BJ (cell line): Measurements from ENCODE around the gene LARGE2. TPM values are rescaled to one million over a fixed set of nuclear protein-coding genes. Genes with fewer than 3 reads are reported as not detected.

Experiments
- CTCF ChIA-PET: fragments of 350-600 bp; formaldehyde crosslinking; extraction: SDS; loops from one replicate; lab custom pipeline; 2021; ENCODE audit warnings: antibody characterized with exemption, inconsistent platforms; lab: Yijun Ruan, JAX
- POLR2A ChIA-PET: fragments of 300-600 bp; sonication (Branson Sonifier 250); formaldehyde crosslinking; extraction: SDS; loops from one replicate; lab custom pipeline; 2021; ENCODE audit warnings: antibody characterized with exemption; lab: Charles Lee
- DNase-seq: peaks from one replicate; pipeline ENCODE4 v3.0.0-alpha.2; 2011; ENCODE audit warnings: low read depth
- H3K27me3 ChIP-seq: 2 replicates; pipeline ENCODE4 v1.6.0; 2011; ENCODE audit warnings: low read length; ENCODE audit not compliant: control insufficient read depth, insufficient read depth
- H3K36me3 ChIP-seq: 2 replicates; pipeline ENCODE4 v1.5.1; 2011; ENCODE audit warnings: low read length; ENCODE audit not compliant: control insufficient read depth, insufficient read depth
- H3K4me3 ChIP-seq: 2 replicates; pipeline ENCODE4 v1.5.1; 2011; ENCODE audit warnings: low read depth, mild to moderate bottlenecking, control low read depth, low read length
- CTCF ChIP-seq: IDR thresholded peaks from 2 replicates; pipeline ENCODE4 v1.5.1; 2011; ENCODE audit warnings: low read depth, mild to moderate bottlenecking, control low read depth, inconsistent platforms, low read length, moderate library complexity; ENCODE audit not compliant: insufficient read depth
- polyA plus RNA-seq: library from polyadenylated mRNA; depleted of rRNA; stranded (reverse); fragments of >200 nt; gene quantifications from 2 replicates; pipeline ENCODE4 v1.2.3, GENCODE V29; 2011

Gene LARGE2
- polyA plus RNA-seq, 1 experiment = 0.05 TPM

GRCh38 chr11:45924927-45925326 is 2.5 kb downstream of the LARGE2 start:
- DNase-seq = no peak
- ChIA-PET CTCF (interaction anchor here (0.6 to 2.1 kb wide), 3 partner anchors 40 to 52 kb away, joined by 3 to 8 read pairs (median 4); no protein-coding TSS in a partner anchor), POLR2A (no interaction called here)
- no peak for TF ChIP-seq CTCF
- no peaks in the 10 kb centered on the region for H3K36me3 ChIP-seq
- H3K27me3 ChIP-seq = peaks cover 23% of the 10 kb centered on the region
- H3K4me3 ChIP-seq = no peak overlapping the region

GRCh38 chr11:45925550-45925949 is 3.1 kb downstream of the LARGE2 start:
- ChIA-PET CTCF (interaction anchor here (2.1 kb wide), 1 partner anchor 39 kb away, joined by 8 read pairs; no protein-coding TSS in a partner anchor), POLR2A (no interaction called here)
- H3K36me3 ChIP-seq = peaks cover 2% of the 10 kb centered on the region

GRCh38 chr11:45926001-45926401 is 3.5 kb downstream of the LARGE2 start:
- Histone ChIP-seq H3K27me3 (peaks cover 23% of the 10 kb centered on the region), H3K4me3 (no peak overlapping the region), H3K36me3 (peaks cover 2% of the 10 kb centered on the region)
- POLR2A ChIA-PET = no interaction called here
- no peak for DNase-seq
- CTCF ChIA-PET = interaction anchor here (0.9 to 2.1 kb wide), 2 partner anchors 8 to 39 kb away, joined by 3 to 8 read pairs; partner anchors contain the start of gene PEX16
- no peak for TF ChIP-seq CTCF

More at GRCh38 chr11:45925550-45925949, 3.1 kb downstream of the LARGE2 start:
- no peak for TF ChIP-seq CTCF
- Histone ChIP-seq H3K4me3 (no peak overlapping the region), H3K27me3 (peaks cover 23% of the 10 kb centered on the region)
- DNase-seq = no peak

GRCh38 chr11:45926536-45927331 is 4.3 kb downstream of the LARGE2 start:
- H3K27me3 ChIP-seq = peaks cover 18% of the 10 kb centered on the region
- ChIA-PET CTCF (interaction anchor here (0.8 to 0.9 kb wide), 2 partner anchors 9 to 54 kb away, joined by 3 read pairs; partner anchors contain the start of gene PEX16), POLR2A (no interaction called here)
- no peak for DNase-seq
- no peak overlapping the region for H3K4me3 ChIP-seq
- no peak for TF ChIP-seq CTCF
- peaks cover 4% of the 10 kb centered on the region for H3K36me3 ChIP-seq

GRCh38 chr11:45927332-45927683 is 4.9 kb downstream of the LARGE2 start:
- CTCF ChIA-PET = interaction anchor here (0.8 to 1.2 kb wide), 2 partner anchors 55 kb away, joined by 3 read pairs; no protein-coding TSS in a partner anchor
- TF ChIP-seq CTCF = no peak
- DNase-seq = no peak
- H3K27me3 ChIP-seq = peaks cover 17% of the 10 kb centered on the region
- no peak overlapping the region for H3K4me3 ChIP-seq
- H3K36me3 ChIP-seq = peaks cover 10% of the 10 kb centered on the region
- POLR2A ChIA-PET = no interaction called here
